Glomerular visceral epithelial cell (primary cell): ENCODE measurements around the gene GAB1.
A peak's percentile ranks its signal among the peaks of the same experiment; 100 is the strongest.

ENCODE experiments used
- DNase-seq: peaks from one replicate; pipeline ENCODE4 v3.0.0-alpha.2; 2016; ENCODE audit errors: extremely low spot score

GAB1 gene

GRCh38 chr4:143336781-143337599 lies at the start of gene GAB1:
TSS of gene GAB1 (plus strand) at chr4:143336876. CDS start at chr4:143337189, 313 bp downstream.
- DNase-seq, result peak; percentile 83

DNA sequence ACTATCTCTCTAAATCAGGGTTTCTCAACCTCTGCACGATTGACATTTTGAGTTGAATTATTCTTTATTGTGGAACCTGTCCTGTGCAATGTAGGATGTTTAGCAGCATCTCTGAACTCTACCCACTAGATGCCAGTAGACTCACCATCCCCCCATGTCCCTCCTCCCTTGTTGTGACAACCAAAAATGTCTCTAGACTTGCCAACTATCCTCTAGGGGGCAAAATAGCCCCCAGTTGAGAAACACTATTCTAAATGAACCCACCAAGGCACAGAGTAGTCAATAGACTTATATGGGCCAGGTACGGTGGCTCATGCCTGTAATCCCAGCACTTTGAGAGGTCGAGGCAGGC lies 49.1 kb upstream of the GAB1 start:
- DNase-seq, result no peak

DNA sequence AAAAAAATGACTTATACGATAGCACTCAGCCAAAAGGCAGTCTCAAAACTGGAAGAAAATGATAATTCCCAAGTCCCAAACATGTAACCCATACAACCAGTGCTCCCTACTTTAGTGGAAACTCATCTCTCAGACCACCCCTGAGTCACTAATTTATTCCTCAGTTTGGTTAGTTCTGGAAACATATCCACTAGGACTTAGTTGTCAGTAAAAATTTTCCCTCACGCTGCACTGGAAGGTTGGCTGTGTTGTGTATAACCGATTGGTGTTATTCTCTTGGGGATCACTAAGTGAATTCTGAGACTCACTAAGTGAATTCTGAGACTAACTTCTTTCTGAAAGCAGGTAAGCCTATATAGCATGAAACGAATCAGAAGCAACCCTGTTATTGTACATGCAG lies 48.5 kb upstream of the GAB1 start:
- DNase-seq, result no peak

DNA sequence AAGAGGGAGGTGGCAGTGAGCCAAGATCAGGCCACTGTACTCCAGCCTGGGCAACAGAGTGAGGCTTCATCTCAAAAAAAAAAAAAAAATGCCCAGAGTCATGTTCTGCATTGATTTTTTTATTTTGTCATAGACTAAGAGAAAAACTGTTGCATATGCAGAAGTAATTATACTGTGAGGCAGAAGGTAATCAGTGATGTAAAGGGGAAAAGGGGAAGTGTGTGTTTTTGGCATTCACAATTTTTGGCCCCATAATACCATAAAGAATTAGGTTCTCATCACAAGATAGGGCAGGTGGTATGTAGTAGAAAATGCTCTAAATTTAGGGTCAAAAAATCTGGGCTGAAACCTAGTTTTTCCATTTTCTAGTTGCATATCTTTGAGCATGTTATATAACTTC lies 47.3 kb upstream of the GAB1 start:
- DNase-seq, result no peak

DNA sequence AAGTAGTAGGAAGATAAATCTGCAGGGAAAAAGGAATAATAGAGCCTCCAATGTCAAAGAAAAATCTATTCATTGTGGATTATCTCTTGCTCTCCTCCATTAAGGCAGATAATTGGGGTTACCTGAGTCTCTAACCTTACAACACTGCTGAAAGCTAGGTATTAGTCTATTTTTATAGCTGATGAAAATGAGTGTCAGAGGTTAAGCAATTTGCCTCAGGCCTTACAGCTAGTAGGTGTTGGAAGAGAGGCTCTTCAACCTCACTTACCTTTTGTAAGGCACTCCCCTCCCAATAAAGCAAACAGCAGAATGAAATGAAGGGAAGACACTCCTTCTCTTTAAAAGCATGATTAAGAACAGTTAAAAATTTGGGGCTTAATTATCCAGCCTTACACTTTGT lies 45.4 kb upstream of the GAB1 start:
- no peak for DNase-seq

DNA sequence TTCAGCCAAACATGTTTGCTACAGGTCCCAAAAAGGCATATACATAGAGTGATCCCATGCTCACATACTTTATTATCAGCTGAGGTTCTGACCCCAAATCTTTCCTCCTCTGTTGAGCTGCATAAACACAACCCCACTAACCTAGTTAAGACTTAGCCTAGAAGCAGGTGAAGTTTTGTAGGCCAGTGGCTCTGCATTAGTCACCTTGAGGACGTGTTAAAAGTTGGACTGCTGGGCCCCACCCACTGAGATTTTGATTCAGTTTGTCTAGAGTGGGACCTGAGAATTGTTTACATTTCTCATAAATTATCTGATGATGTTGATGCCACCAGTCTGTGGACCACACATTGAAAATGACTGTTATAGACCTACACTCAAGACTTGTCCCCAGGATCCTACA lies 43.8 kb upstream of the GAB1 start:
- no peak for DNase-seq

GRCh38 chr4:143294310-143294709 lies 42.4 kb upstream of the GAB1 start:
- no peak for DNase-seq

- no peak for DNase-seq
These were observed 41.9 kb upstream of the GAB1 start for GRCh38 chr4:143294710-143295275.

DNA sequence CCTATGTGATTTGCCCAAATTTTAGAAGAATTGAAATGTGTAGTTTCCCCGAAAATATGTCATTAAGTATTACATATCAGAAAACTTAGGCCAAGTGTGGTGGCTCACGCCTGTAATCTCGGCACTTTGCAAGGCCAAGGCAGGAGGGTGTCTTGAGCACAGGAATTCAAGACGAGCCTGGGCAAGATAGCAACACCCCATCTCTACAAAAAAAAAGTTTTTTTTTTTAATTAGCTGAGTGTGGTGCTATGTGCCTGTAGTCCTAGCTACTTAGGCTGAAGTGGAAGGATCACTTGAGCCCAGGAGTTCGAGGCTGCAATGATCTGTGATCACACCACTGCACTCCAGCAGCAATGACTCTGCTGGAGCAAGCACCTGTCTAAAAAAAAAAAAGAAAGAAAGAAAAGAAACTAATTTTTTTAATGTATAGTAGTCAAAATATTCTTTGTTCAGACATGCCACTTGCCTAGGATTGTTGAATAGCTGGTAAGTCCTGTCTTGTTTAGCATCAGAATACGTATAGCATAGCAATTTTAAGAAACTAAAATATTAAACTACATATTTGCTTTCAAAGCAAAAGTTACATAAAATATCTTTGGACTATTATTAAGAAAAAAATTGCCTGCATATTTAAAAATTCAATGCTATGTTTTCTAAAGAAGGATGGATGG lies 40.1 kb upstream of the GAB1 start:
- DNase-seq, result no peak

DNA sequence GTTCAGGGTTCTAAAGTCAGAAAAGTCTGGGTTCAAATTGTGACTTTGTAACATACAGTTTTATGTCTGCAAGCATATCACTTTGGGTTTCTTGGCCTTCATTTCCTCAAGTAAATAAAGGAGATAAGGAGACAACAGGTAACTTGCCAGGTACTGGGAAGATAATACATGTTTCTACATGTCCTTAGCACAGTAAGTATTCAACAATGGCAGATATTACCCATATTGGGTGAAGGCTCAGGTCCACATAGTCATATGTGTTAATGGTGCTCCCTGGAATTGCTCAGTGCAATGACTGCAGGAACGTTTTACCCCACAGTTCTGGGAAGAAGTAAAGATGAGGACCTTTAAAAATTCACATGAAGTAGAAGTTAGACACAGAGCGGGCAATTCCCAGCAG lies 35.8 kb upstream of the GAB1 start:
- DNase-seq, result no peak

DNA sequence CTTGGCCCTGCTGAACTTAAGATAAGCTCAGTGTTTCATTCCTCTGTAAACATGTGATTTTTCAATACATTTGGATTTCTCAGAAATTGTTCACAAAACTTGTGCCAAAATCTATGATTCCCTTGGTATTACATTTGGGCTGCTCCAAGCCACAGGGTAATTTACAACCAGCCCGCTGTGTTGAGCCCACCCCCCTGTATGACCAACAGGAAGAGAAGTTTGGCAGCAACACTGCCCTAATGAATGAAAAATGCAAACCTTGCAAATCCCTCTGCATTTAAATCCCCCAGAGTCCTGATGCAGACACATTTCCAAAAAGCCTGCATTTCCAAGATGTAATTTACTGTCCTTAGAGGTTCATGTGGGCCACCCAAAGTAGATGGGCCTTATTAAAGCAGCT lies 34.1 kb upstream of the GAB1 start:
- no peak for DNase-seq

- no peak for DNase-seq
These were observed 29.9 kb upstream of the GAB1 start for GRCh38 chr4:143306788-143307187.

- no peak for DNase-seq
These were observed 29.1 kb upstream of the GAB1 start for GRCh38 chr4:143307531-143307930.

DNA sequence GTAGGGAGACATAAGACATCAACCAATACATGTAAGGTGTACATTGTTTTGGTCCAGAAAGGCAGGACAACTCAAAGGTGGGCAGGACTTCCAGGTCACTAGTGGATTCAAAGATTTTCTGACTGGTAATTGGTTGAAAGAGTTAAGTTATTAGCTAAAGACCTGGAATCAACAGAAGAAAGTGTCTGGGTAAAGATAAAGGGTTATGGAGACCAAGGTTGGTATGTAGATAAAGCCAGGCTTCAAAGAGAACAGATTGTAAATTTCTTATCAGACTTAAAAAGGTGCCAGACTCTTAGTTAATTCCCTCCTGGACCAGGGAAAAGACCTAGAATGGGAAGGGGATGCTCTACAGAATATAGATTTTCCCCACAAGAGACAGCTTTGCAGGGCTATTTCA lies 28.3 kb upstream of the GAB1 start:
- no peak for DNase-seq

DNA sequence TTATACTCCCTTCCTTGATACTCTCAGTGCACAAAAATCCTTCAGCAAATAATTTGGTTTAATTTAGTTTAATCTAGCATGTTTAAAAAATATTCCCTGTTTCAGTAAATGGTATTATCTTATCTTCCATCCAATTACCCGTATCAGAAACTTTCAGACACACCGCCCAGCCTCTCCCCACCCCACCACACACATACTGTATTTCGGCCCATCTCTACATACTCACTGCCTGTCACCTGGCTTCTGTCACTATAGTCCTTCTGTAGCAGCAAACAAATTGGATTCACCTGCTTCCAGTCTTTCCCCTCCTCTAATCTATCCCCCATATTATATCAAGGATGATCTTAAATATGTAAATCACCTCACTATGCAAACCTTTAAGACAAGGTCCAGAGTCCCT lies 24.8 kb upstream of the GAB1 start:
- DNase-seq, result no peak

- DNase-seq, result no peak
These were observed 23.2 kb upstream of the GAB1 start for GRCh38 chr4:143313521-143313920.

DNA sequence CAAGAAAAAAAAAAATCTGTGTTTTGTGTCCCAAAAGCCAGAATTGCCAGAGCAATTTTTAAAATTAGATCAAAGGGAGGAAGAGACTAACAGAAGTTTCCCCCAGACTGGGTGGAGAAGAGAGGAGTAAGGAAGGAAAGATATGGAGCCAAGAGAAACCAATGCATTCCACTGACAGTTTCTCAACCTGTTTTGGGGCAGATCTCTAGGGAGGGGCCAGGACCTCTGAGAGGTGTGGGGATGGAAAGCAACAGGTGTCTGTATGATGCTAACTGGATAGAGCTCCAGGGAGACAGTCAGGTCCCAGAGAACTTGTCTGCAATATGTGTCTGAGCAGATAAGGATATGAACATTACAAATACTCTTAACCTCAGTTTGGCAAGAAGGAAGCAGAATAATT lies 22.7 kb upstream of the GAB1 start:
- no peak for DNase-seq

- no peak for DNase-seq
These were observed 16.6 kb upstream of the GAB1 start for GRCh38 chr4:143320113-143320512.

- DNase-seq, result no peak
These were observed 9.9 kb upstream of the GAB1 start for GRCh38 chr4:143326735-143327134.

DNA sequence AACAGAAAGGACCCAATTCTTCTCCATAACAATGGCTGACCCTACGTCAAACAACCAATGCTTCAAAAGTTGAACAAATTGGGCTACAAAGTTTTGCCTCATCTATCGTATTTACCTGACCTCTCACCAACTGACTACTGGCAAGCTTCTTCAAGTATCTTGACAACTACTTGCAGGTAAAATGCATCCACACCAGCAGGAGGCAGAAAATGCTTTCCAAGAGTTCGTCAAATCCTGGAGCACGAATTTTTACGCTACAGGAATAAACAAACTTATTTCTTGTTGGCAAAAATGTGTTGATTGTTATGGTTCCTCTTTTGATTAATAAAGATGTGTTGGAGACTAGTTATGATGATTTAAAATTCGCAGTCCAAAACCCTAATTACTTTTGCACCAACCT lies 6.7 kb upstream of the GAB1 start:
- no peak for DNase-seq

- DNase-seq, result peak; percentile 90
These were observed 496 bp upstream of the GAB1 start for GRCh38 chr4:143335979-143336780.

- peak; percentile 49 for DNase-seq
These were observed 1.1 kb downstream of the GAB1 start for GRCh38 chr4:143337600-143338287.
